ENCODE results near the gene GMEB2.
"Not testable (repeated sequence)": the region's sequence is repeated elsewhere in the genome, so short reads cannot be mapped to it uniquely, and the experiment has no call there.

The GMEB2 gene

GRCh38 chr20:63560856-63561609 is 65.9 kb downstream of the GMEB2 start:
- no peak overlapping the region for H3K27ac ChIP-seq
- TF ChIP-seq ZFX (IDR thresholded peaks at IDR 0.05; ENCODE audit: borderline replicate concordance): no peak

- TF ChIP-seq CTCF (IDR thresholded peaks at IDR 0.05): no peak
- TF ChIP-seq ZFX (IDR thresholded peaks at IDR 0.05; ENCODE audit: borderline replicate concordance): no peak
- no peak overlapping the region for H3K27ac ChIP-seq
These were observed 66.5 kb downstream of the GMEB2 start for GRCh38 chr20:63560333-63560805.

GRCh38 chr20:63559485-63560332 is 67.2 kb downstream of the GMEB2 start:
- H3K27ac ChIP-seq: not testable (repeated sequence)

- H3K27ac ChIP-seq: no peak overlapping the region
- TF ChIP-seq ZFX (IDR thresholded peaks at IDR 0.05; ENCODE audit: borderline replicate concordance): no peak
- TF ChIP-seq CTCF (IDR thresholded peaks at IDR 0.05): no peak
These were observed 68.0 kb downstream of the GMEB2 start for GRCh38 chr20:63558804-63559484.

GRCh38 chr20:63557481-63557891 is 69.4 kb downstream of the GMEB2 start:
- TF ChIP-seq CTCF (IDR thresholded peaks at IDR 0.05) (no peak), ZFX (IDR thresholded peaks at IDR 0.05; ENCODE audit: borderline replicate concordance) (no peak)
- H3K27ac ChIP-seq: no peak overlapping the region

GRCh38 chr20:63556873-63557478 is 69.9 kb downstream of the GMEB2 start:
- no peak for TF ChIP-seq ZFX (IDR thresholded peaks at IDR 0.05; ENCODE audit: borderline replicate concordance)
- no peak for TF ChIP-seq CTCF (IDR thresholded peaks at IDR 0.05)
- H3K27ac ChIP-seq: no peak overlapping the region

GRCh38 chr20:63555661-63556381 is 71.1 kb downstream of the GMEB2 start:
- TF ChIP-seq ZFX (IDR thresholded peaks at IDR 0.05; ENCODE audit: borderline replicate concordance): no peak
- TF ChIP-seq CTCF (IDR thresholded peaks at IDR 0.05): no peak
- no peak overlapping the region for H3K27ac ChIP-seq

Measured in 22Rv1 (cell line).